Measurements from ENCODE around the gene TADA3.
"Not testable (repeated sequence)": the region's sequence is repeated elsewhere in the genome, so short reads cannot be mapped to it uniquely, and the experiment has no call there.

Gene TADA3

DNA sequence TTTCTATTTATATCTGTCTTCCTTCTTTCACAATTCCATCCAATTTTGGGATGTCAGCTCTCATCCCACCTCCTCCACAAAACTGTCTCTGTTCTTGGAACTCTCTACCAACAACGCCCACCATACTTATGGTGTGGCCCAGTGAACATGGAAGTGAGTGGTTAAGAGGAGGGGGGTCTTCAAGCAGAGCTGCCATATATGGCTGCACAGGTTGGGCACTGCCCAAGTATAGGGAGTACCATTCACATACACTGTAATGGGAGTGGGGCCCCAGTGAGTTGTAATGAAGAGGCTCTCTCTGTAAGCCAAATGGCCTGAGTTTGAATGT lies 14.6 kb downstream of the TADA3 start:
- Histone ChIP-seq H3K36me3 (ENCODE audit: control insufficient read depth, insufficient read depth, low read length) (no peaks in the 10 kb centered on the region), H3K27ac (no peak overlapping the region), H3K9ac (no peak overlapping the region), H3K9me3 (ENCODE audit: control insufficient read depth, low read length) (no peaks in the 10 kb centered on the region), H3K4me3 (ENCODE audit: low read depth, low read length) (no peak overlapping the region), H3K4me2 (ENCODE audit: low read length) (no peak overlapping the region), H3K27me3 (ENCODE audit: control insufficient read depth, insufficient read depth, low read length) (no peaks in the 10 kb centered on the region), H2AFZ (no peak overlapping the region), H3K4me1 (no peaks in the 10 kb centered on the region), H3K79me2 (no peaks in the 10 kb centered on the region)
- no peak for TF ChIP-seq CTCF (IDR thresholded peaks at IDR 0.05)

DNA sequence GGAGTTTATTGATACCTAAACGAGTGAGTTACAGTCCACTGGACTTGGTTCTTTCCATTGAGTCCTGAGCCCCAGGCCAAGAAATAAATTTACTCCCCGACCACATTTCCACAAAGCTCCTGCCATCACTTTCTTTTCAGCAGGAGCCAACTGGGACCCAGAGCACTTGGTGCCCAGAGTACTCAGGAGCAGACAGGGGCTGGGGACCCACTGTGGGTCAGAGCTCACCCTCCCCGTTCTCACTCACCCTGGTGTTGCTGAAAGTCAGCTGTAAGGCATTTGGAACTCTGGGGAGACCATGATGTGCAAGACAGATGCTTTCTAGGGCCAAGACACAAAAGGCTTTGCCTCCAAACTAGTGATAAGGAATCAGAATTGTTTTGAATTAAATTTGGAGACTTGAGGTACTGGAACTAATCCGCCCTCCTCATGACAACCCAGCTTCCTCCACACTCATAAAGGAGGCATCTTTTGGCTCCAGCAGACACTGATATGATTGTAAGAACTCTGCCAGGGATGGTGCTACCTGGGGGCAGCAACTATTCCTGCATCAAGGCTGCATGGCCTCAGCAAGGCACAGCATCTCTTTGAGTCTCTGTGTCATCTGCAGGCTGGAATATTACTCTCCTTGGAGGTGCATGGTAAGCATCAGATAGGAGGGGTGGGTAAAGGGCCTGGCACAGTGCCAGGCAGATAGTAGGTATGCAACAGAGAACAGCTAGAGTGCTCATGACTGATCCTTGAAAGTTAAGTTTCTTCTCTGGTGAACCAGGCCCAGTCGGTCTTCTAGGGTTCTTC lies 15.2 kb downstream of the TADA3 start:
- no peak for TF ChIP-seq CTCF (IDR thresholded peaks at IDR 0.05)
- Histone ChIP-seq H3K27ac (no peak overlapping the region), H3K9ac (no peak overlapping the region), H3K9me3 (ENCODE audit: control insufficient read depth, low read length) (no peaks in the 10 kb centered on the region), H3K36me3 (ENCODE audit: control insufficient read depth, insufficient read depth, low read length) (no peaks in the 10 kb centered on the region), H2AFZ (no peak overlapping the region), H3K27me3 (ENCODE audit: control insufficient read depth, insufficient read depth, low read length) (no peaks in the 10 kb centered on the region), H3K4me3 (ENCODE audit: low read depth, low read length) (no peak overlapping the region), H3K4me1 (no peaks in the 10 kb centered on the region), H3K79me2 (no peaks in the 10 kb centered on the region), H3K4me2 (ENCODE audit: low read length) (no peak overlapping the region)

GRCh38 chr3:9771007-9771406 lies 21.3 kb downstream of the TADA3 start:
- not testable (repeated sequence) for H3K36me3 ChIP-seq (ENCODE audit: control insufficient read depth, insufficient read depth, low read length); H3K4me2 ChIP-seq (ENCODE audit: low read length); H3K4me3 ChIP-seq (ENCODE audit: low read depth, low read length); H3K27me3 ChIP-seq (ENCODE audit: control insufficient read depth, insufficient read depth, low read length); H3K79me2 ChIP-seq; H3K9ac ChIP-seq; H3K27ac ChIP-seq; H3K9me3 ChIP-seq (ENCODE audit: control insufficient read depth, low read length); H2AFZ ChIP-seq
- peaks cover 13% of the 10 kb centered on the region for H3K4me1 ChIP-seq

- H3K79me2 ChIP-seq: no peaks in the 10 kb centered on the region
- peak overlapping the region; percentile 82 for H2AFZ ChIP-seq
- H3K9me3 ChIP-seq (ENCODE audit: control insufficient read depth, low read length): no peaks in the 10 kb centered on the region
- H3K27me3 ChIP-seq (ENCODE audit: control insufficient read depth, insufficient read depth, low read length): no peaks in the 10 kb centered on the region
- H3K9ac ChIP-seq: no peak overlapping the region
- peaks cover 13% of the 10 kb centered on the region for H3K4me1 ChIP-seq
- TF ChIP-seq CTCF (IDR thresholded peaks at IDR 0.05): no peak
- peak overlapping the region; percentile 97 for H3K4me2 ChIP-seq (ENCODE audit: low read length)
- H3K4me3 ChIP-seq (ENCODE audit: low read depth, low read length): peak overlapping the region; percentile 83
- H3K27ac ChIP-seq: peak overlapping the region; percentile 25
- H3K36me3 ChIP-seq (ENCODE audit: control insufficient read depth, insufficient read depth, low read length): no peaks in the 10 kb centered on the region
Observed at GRCh38 chr3:9770276-9770812, 21.9 kb downstream of the TADA3 start.

- H3K9ac ChIP-seq: peak within 1 kb of the TSS; percentile 42
- no peaks in the 10 kb centered on the region for H3K79me2 ChIP-seq
- peak within 1 kb of the TSS; percentile 97 for H3K4me2 ChIP-seq (ENCODE audit: low read length)
- H3K9me3 ChIP-seq (ENCODE audit: control insufficient read depth, low read length): no peaks in the 10 kb centered on the region
- no peaks in the 10 kb centered on the region for H3K36me3 ChIP-seq (ENCODE audit: control insufficient read depth, insufficient read depth, low read length)
- H3K4me1 ChIP-seq: peaks cover 13% of the 10 kb centered on the region
- TF ChIP-seq CTCF (IDR thresholded peaks at IDR 0.05): no peak
- peak within 1 kb of the TSS; percentile 83 for H3K4me3 ChIP-seq (ENCODE audit: low read depth, low read length)
- peak within 1 kb of the TSS; percentile 60 for H3K27ac ChIP-seq
- H2AFZ ChIP-seq: peak within 1 kb of the TSS; percentile 82
- H3K27me3 ChIP-seq (ENCODE audit: control insufficient read depth, insufficient read depth, low read length): no peaks in the 10 kb centered on the region
Observed at GRCh38 chr3:9769426-9770275, 22.6 kb downstream of the TADA3 start, which contains the start of gene CAMK1. CAMK1 (minus strand) TSS chr3:9769947; CDS start chr3:9767749, 2,198 bp downstream.

All from parathyroid adenoma (tissue), 2 donors.